Neural cell (in vitro differentiated cells): ENCODE results near the gene DNAH7. TPM values are rescaled to one million over a fixed set of nuclear protein-coding genes. Genes with fewer than 3 reads are reported as not detected.

ENCODE experiments used
- H2AFZ ChIP-seq: fragments of 200-600, 300-800 bp; sonication (generic), shearing (Covaris generic); 2 replicates; pipeline ENCODE4 v1.6.0; 2014; ENCODE audit warnings: low read depth, mild to moderate bottlenecking, antibody characterized with exemption, low read length, moderate library complexity
- H3F3A ChIP-seq: fragments of 200-600 bp; shearing (Covaris generic); 2 replicates; pipeline ENCODE4 v1.6.1; 2016; ENCODE audit warnings: mild to moderate bottlenecking, moderate library complexity, mixed read lengths, antibody characterized with exemption, low read length; ENCODE audit not compliant: insufficient read depth, poor library complexity, severe bottlenecking
- H3K27ac ChIP-seq: fragments of 200-600, 300-800 bp; sonication (generic), shearing (Covaris generic); 2 replicates; pipeline ENCODE4 v1.5.1; 2014; ENCODE audit warnings: mild to moderate bottlenecking, low read length, moderate library complexity
- H3K27me3 ChIP-seq: fragments of 300-800, 200-600 bp; sonication (generic), shearing (Covaris generic); 2 replicates; pipeline ENCODE4 v1.6.0; 2014; ENCODE audit warnings: mild to moderate bottlenecking, low read depth, low read length, moderate library complexity; ENCODE audit not compliant: insufficient read depth
- H3K36me3 ChIP-seq: fragments of 300-800, 200-600 bp; sonication (generic), shearing (Covaris generic); 2 replicates; pipeline ENCODE4 v1.5.1; 2014; ENCODE audit warnings: mild to moderate bottlenecking, antibody characterized with exemption, low read length, moderate library complexity; ENCODE audit not compliant: insufficient read depth
- H3K4me2 ChIP-seq: fragments of 300-800, 200-600 bp; sonication (generic), shearing (Covaris generic); 2 replicates; pipeline ENCODE4 v1.6.0; 2014; ENCODE audit warnings: mild to moderate bottlenecking, low read length
- H3K4me3 ChIP-seq: fragments of 300-800, 200-600 bp; sonication (generic), shearing (Covaris generic); 2 replicates; pipeline ENCODE4 v1.5.1; 2014; ENCODE audit warnings: mild to moderate bottlenecking, low read length, moderate library complexity
- H3K79me2 ChIP-seq: fragments of 200-600 bp; shearing (Covaris generic); replicated peaks from 2 replicates; pipeline ENCODE4 v1.6.0; 2014; ENCODE audit warnings: mild to moderate bottlenecking, low read length, moderate library complexity; ENCODE audit not compliant: insufficient read depth
- H3K9ac ChIP-seq: fragments of 300-800, 200-600 bp; sonication (generic), shearing (Covaris generic); 2 replicates; pipeline ENCODE4 v1.6.1; 2016; ENCODE audit warnings: mild to moderate bottlenecking, low read length, mixed read lengths
- H3K9me2 ChIP-seq: fragments of 200-600 bp; shearing (Covaris generic); 2 replicates; pipeline ENCODE4 v1.6.1; 2016; ENCODE audit warnings: mild to moderate bottlenecking, low read length, mixed read lengths; ENCODE audit not compliant: insufficient read depth
- H3K9me3 ChIP-seq: fragments of 200-600, 300-800 bp; sonication (generic), shearing (Covaris generic); 2 replicates; pipeline ENCODE4 v1.6.1; 2016; ENCODE audit warnings: mild to moderate bottlenecking, mixed run types, low read length, moderate library complexity, mixed read lengths
- H4K20me1 ChIP-seq: fragments of 200-600 bp; shearing (Covaris generic); 2 replicates; pipeline ENCODE4 v1.6.1; 2016; ENCODE audit warnings: mild to moderate bottlenecking, mixed run types; ENCODE audit not compliant: insufficient read depth
- EP300 ChIP-seq: fragments of 450-650 bp; conservative IDR thresholded peaks from 2 replicates; pipeline ENCODE4 v1.6.1; 2014; ENCODE audit warnings: antibody characterized with exemption, mild to moderate bottlenecking, moderate library complexity; ENCODE audit not compliant: poor library complexity, severe bottlenecking
- EZH2 ChIP-seq: fragments of 200-600, 300-800 bp; shearing (Covaris generic), sonication (generic); IDR thresholded peaks from 2 replicates; pipeline ENCODE4 v1.6.1; 2014; ENCODE audit warnings: antibody characterized with exemption, low read length, borderline replicate concordance, mild to moderate bottlenecking; ENCODE audit not compliant: insufficient read depth, poor library complexity, severe bottlenecking
- MXI1 ChIP-seq: fragments of 450-650 bp; conservative IDR thresholded peaks from 2 replicates; pipeline ENCODE4 v1.6.1; 2014; ENCODE audit warnings: antibody characterized with exemption, mild to moderate bottlenecking; ENCODE audit not compliant: poor library complexity, severe bottlenecking
- POLR2AphosphoS5 ChIP-seq: IDR thresholded peaks from 2 replicates; pipeline ENCODE4 v1.6.1; 2012
- RAD21 ChIP-seq: fragments of 450-650 bp; conservative IDR thresholded peaks from 2 replicates; pipeline ENCODE4 v1.6.1; 2014; ENCODE audit warnings: antibody characterized with exemption, mild to moderate bottlenecking, moderate library complexity
- SMC3 ChIP-seq: fragments of 450-650 bp; conservative IDR thresholded peaks from 2 replicates; pipeline ENCODE4 v1.6.1; 2014; ENCODE audit warnings: antibody characterized with exemption, mild to moderate bottlenecking, moderate library complexity; ENCODE audit not compliant: poor library complexity
- TAF1 ChIP-seq: IDR thresholded peaks from 2 replicates; pipeline ENCODE4 v1.6.1; 2012; ENCODE audit warnings: low read depth
- polyA plus RNA-seq: library from polyadenylated mRNA; depleted of rRNA; stranded (reverse); fragments of >200 nt; gene quantifications from 2 replicates; pipeline ENCODE4 v1.2.3, GENCODE V29; 2014
- TF ChIP-seq, protein P1 (sequence below): fragments of 450-650 bp; IDR thresholded peaks from 2 replicates; pipeline ENCODE4 v1.5.1; 2014; ENCODE audit warnings: antibody characterized with exemption, mild to moderate bottlenecking, moderate library complexity; ENCODE audit not compliant: poor library complexity, severe bottlenecking
- TF ChIP-seq, protein P2 (sequence below): IDR thresholded peaks from 2 replicates; pipeline ENCODE4 v1.6.1; 2012; ENCODE audit warnings: borderline replicate concordance

The DNAH7 gene
- polyA plus RNA-seq, 1 donor from 2014 or later, result 0.67 TPM

DNA sequence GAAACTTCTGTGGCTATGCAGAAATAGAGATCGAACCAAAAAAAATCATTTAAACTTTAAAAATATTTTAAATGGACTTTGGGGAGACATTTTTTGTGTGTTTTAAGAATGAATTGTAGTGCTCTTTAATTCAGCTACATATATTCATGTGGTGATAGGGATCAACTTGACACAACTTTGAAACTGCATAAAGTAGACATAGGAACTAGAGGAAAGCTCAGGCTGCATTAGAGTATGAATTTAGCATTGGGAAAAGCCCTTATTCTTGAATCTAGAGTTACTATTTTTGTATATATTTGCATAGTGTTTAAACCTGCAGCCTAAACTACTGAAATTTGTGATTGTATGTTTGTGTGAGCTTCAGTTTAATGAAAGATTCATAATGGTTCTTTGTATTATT, 333.3 kb downstream of the DNAH7 start:
- Histone ChIP-seq H3K4me2 (no peak overlapping the region), H3K36me3 (no peaks in the 10 kb centered on the region), H2AFZ (no peak overlapping the region), H3F3A (no peaks in the 10 kb centered on the region), H3K79me2 (no peaks in the 10 kb centered on the region), H3K27ac (no peak overlapping the region), H3K9me2 (no peaks in the 10 kb centered on the region), H3K9ac (no peak overlapping the region), H3K4me3 (no peak overlapping the region), H3K9me3 (no peaks in the 10 kb centered on the region), H3K27me3 (no peaks in the 10 kb centered on the region), H4K20me1 (no peaks in the 10 kb centered on the region)
- TF ChIP-seq EZH2, result no peak
- TF ChIP-seq, protein P1, sequence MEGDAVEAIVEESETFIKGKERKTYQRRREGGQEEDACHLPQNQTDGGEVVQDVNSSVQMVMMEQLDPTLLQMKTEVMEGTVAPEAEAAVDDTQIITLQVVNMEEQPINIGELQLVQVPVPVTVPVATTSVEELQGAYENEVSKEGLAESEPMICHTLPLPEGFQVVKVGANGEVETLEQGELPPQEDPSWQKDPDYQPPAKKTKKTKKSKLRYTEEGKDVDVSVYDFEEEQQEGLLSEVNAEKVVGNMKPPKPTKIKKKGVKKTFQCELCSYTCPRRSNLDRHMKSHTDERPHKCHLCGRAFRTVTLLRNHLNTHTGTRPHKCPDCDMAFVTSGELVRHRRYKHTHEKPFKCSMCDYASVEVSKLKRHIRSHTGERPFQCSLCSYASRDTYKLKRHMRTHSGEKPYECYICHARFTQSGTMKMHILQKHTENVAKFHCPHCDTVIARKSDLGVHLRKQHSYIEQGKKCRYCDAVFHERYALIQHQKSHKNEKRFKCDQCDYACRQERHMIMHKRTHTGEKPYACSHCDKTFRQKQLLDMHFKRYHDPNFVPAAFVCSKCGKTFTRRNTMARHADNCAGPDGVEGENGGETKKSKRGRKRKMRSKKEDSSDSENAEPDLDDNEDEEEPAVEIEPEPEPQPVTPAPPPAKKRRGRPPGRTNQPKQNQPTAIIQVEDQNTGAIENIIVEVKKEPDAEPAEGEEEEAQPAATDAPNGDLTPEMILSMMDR, result no peak
- TF ChIP-seq SMC3, result no peak
- no peak for TF ChIP-seq RAD21

DNA sequence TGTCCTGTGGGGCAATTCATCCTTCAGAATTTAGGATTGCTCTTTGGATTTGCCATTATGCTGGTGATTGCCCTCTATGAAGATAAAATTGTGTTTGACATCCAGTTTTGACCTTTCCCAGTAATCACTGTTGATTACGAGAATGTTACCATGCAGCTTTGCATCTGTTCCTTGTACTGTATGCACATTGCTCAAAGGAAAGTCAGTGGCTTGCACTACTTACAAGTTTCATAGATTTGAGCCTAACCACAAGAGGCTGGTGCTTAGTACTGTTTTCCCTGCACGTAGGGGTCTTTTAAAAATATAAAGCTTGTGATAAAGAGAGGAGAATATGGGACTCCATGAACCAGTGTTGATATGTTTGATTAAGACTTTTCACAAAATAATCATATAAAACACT, 333.7 kb downstream of the DNAH7 start:
- Histone ChIP-seq H3K27ac (no peak overlapping the region), H3K27me3 (no peaks in the 10 kb centered on the region), H4K20me1 (no peaks in the 10 kb centered on the region), H3F3A (no peaks in the 10 kb centered on the region), H3K79me2 (no peaks in the 10 kb centered on the region), H3K4me3 (no peak overlapping the region), H2AFZ (no peak overlapping the region), H3K4me2 (no peak overlapping the region), H3K9me2 (no peaks in the 10 kb centered on the region), H3K36me3 (no peaks in the 10 kb centered on the region), H3K9ac (no peak overlapping the region), H3K9me3 (no peaks in the 10 kb centered on the region)
- TF ChIP-seq MXI1 (no peak), SMC3 (no peak), EP300 (no peak), EZH2 (no peak), RAD21 (no peak), TAF1 (no peak), POLR2AphosphoS5 (no peak)
- TF ChIP-seq, protein P1, result no peak
- TF ChIP-seq, protein P2, sequence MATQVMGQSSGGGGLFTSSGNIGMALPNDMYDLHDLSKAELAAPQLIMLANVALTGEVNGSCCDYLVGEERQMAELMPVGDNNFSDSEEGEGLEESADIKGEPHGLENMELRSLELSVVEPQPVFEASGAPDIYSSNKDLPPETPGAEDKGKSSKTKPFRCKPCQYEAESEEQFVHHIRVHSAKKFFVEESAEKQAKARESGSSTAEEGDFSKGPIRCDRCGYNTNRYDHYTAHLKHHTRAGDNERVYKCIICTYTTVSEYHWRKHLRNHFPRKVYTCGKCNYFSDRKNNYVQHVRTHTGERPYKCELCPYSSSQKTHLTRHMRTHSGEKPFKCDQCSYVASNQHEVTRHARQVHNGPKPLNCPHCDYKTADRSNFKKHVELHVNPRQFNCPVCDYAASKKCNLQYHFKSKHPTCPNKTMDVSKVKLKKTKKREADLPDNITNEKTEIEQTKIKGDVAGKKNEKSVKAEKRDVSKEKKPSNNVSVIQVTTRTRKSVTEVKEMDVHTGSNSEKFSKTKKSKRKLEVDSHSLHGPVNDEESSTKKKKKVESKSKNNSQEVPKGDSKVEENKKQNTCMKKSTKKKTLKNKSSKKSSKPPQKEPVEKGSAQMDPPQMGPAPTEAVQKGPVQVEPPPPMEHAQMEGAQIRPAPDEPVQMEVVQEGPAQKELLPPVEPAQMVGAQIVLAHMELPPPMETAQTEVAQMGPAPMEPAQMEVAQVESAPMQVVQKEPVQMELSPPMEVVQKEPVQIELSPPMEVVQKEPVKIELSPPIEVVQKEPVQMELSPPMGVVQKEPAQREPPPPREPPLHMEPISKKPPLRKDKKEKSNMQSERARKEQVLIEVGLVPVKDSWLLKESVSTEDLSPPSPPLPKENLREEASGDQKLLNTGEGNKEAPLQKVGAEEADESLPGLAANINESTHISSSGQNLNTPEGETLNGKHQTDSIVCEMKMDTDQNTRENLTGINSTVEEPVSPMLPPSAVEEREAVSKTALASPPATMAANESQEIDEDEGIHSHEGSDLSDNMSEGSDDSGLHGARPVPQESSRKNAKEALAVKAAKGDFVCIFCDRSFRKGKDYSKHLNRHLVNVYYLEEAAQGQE, result no peak
